KOPT-K1 (cell line): ENCODE data around the gene USP31.
"Not testable (repeated sequence)": the region's sequence is repeated elsewhere in the genome, so short reads cannot be mapped to it uniquely, and the experiment has no call there.

ENCODE experiments used
- H3K27ac ChIP-seq: fragments of 200-600 bp; sonication (generic); 2 replicates; pipeline ENCODE4 v1.5.1; 2016; ENCODE audit warnings: antibody characterized with exemption, mild to moderate bottlenecking, low read depth, low read length; ENCODE audit not compliant: poor library complexity, severe bottlenecking
- H3K36me3 ChIP-seq: fragments of 200-600 bp; sonication (generic); 2 replicates; pipeline ENCODE4 v1.5.1; 2017; ENCODE audit warnings: antibody characterized with exemption, mild to moderate bottlenecking, low read length, moderate library complexity; ENCODE audit not compliant: insufficient read depth
- H3K9me3 ChIP-seq: fragments of 200-600 bp; sonication (generic); 2 replicates; pipeline ENCODE4 v1.5.1; 2017; ENCODE audit warnings: antibody characterized with exemption, low read length, mild to moderate bottlenecking; ENCODE audit not compliant: insufficient read depth, poor library complexity, severe bottlenecking

USP31 gene

GRCh38 chr16:23103603-23104002 is 45.6 kb downstream of the USP31 start:
- no peaks in the 10 kb centered on the region for H3K9me3 ChIP-seq
- H3K27ac ChIP-seq, result no peak overlapping the region
- peaks cover 21% of the 10 kb centered on the region for H3K36me3 ChIP-seq

GRCh38 chr16:23101012-23101550 is 48.2 kb downstream of the USP31 start:
- Histone ChIP-seq H3K9me3 (no peaks in the 10 kb centered on the region), H3K27ac (no peak overlapping the region), H3K36me3 (peaks cover 20% of the 10 kb centered on the region)

GRCh38 chr16:23096450-23096849 is 52.8 kb downstream of the USP31 start:
- not testable (repeated sequence) for H3K36me3 ChIP-seq, H3K27ac ChIP-seq, H3K9me3 ChIP-seq

- not testable (repeated sequence) for H3K36me3 ChIP-seq, H3K9me3 ChIP-seq, H3K27ac ChIP-seq
These were observed 55.1 kb downstream of the USP31 start for GRCh38 chr16:23094136-23094535.

GRCh38 chr16:23092801-23093117 is 56.5 kb downstream of the USP31 start:
- Histone ChIP-seq H3K36me3 (peaks cover 3% of the 10 kb centered on the region), H3K9me3 (no peaks in the 10 kb centered on the region), H3K27ac (no peak overlapping the region)

- Histone ChIP-seq H3K9me3 (no peaks in the 10 kb centered on the region), H3K36me3 (peaks cover 3% of the 10 kb centered on the region), H3K27ac (no peak overlapping the region)
These were observed 57.0 kb downstream of the USP31 start for GRCh38 chr16:23092072-23092800.

GRCh38 chr16:23089111-23089510 is 60.1 kb downstream of the USP31 start:
- Histone ChIP-seq H3K36me3 (peaks cover 9% of the 10 kb centered on the region), H3K27ac (no peak overlapping the region), H3K9me3 (no peaks in the 10 kb centered on the region)

GRCh38 chr16:23088018-23088417 is 61.2 kb downstream of the USP31 start:
- H3K9me3 ChIP-seq, result no peaks in the 10 kb centered on the region
- H3K27ac ChIP-seq, result no peak overlapping the region
- peaks cover 9% of the 10 kb centered on the region; the same call in 1 of the 2 replicates for H3K36me3 ChIP-seq

- Histone ChIP-seq H3K27ac (no peak overlapping the region), H3K9me3 (no peaks in the 10 kb centered on the region), H3K36me3 (peaks cover 16% of the 10 kb centered on the region)
These were observed 63.3 kb downstream of the USP31 start for GRCh38 chr16:23085949-23086348.

GRCh38 chr16:23082161-23082788 is 67.0 kb downstream of the USP31 start:
- Histone ChIP-seq H3K27ac (no peak overlapping the region), H3K9me3 (no peaks in the 10 kb centered on the region), H3K36me3 (peaks cover 30% of the 10 kb centered on the region)

- Histone ChIP-seq H3K9me3 (no peaks in the 10 kb centered on the region), H3K36me3 (peaks cover 30% of the 10 kb centered on the region), H3K27ac (no peak overlapping the region)
These were observed 67.6 kb downstream of the USP31 start for GRCh38 chr16:23081675-23082119.

GRCh38 chr16:23080747-23081146 is 68.5 kb downstream of the USP31 start:
- Histone ChIP-seq H3K27ac (no peak overlapping the region), H3K9me3 (no peaks in the 10 kb centered on the region), H3K36me3 (peaks cover 33% of the 10 kb centered on the region)

- H3K36me3 ChIP-seq, result peaks cover 34% of the 10 kb centered on the region
These were observed 68.9 kb downstream of the USP31 start for GRCh38 chr16:23080329-23080728.

GRCh38 chr16:23079675-23080301 is 69.5 kb downstream of the USP31 start:
- Histone ChIP-seq H3K36me3 (peaks cover 33% of the 10 kb centered on the region), H3K27ac (no peak overlapping the region)

More at GRCh38 chr16:23080329-23080728, 68.9 kb downstream of the USP31 start:
- Histone ChIP-seq H3K9me3 (no peaks in the 10 kb centered on the region), H3K27ac (no peak overlapping the region)

GRCh38 chr16:23074423-23074822 is 74.8 kb downstream of the USP31 start:
- Histone ChIP-seq H3K36me3 (peaks cover 43% of the 10 kb centered on the region), H3K27ac (no peak overlapping the region)

More at GRCh38 chr16:23079675-23080301, 69.5 kb downstream of the USP31 start:
- no peaks in the 10 kb centered on the region for H3K9me3 ChIP-seq

More at GRCh38 chr16:23074423-23074822, 74.8 kb downstream of the USP31 start:
- no peaks in the 10 kb centered on the region for H3K9me3 ChIP-seq
